ENCODE results near the gene RPL12. TPM values are rescaled to one million over a fixed set of nuclear protein-coding genes. Genes with fewer than 3 reads are reported as not detected.

RPL12 gene
- polyA plus RNA-seq, 3 donors, result 2,597 to 3,737 (median 3,003) TPM

- H3K27ac ChIP-seq (ENCODE audit: low read depth, low read length), result no peak overlapping the region
- WGBS, 3 donors, result 81 to 85% (median 82%) methylated on average over 7 of the region's 7 CpGs
Observed at GRCh38 chr9:127446713-127447415, 4.3 kb downstream of the RPL12 start.

DNA sequence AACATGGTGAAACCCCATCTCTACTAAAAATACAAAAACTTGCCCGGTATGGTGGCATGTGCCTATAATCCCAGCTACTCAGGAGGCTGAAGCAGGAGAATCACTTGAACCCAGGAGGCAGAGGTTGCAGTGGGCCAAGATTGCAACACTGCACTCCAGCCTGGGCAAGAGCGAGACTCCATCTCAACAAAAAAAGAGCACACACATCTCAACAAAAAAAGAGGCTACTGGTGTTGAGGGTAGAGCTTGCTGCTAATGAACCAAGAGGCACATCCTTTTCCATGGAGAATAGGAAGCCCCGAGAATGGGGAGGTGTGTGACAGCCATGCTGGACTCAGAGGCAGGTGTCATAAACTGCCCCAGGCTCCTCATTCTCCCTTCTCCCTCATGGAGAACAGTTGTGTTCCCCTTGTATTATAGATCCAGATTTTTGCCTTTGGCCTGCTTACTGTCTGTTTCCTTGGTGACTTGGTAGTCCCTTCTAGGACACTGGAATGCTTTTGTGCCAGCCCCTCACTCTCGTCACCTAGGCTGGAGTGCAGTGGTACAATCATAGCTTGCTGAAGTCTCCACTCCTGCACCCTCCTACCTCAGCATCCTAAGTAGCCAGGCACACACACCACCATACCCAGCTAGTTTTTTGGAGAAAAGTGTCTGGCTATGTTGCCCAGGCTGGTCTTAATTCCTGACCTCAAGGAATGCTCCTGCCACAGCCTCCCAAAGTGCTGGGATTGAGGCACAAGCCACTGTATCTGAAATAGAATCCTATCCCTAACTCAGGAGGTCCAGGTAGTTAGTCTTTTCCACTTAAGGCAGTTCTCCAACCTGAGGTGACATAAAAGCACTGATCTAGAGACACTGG, 5.1 kb downstream of the RPL12 start:
- H3K27ac ChIP-seq (ENCODE audit: low read depth, low read length), result no peak overlapping the region
- WGBS, 3 donors, result 75 to 87% (median 82%) methylated on average over 4 of the region's 4 CpGs

- 88 to 93% (median 93%) methylated on average over 15 of the region's 15 CpGs for WGBS, 3 donors
- H3K27ac ChIP-seq (ENCODE audit: low read depth, low read length), result no peak overlapping the region
Observed at GRCh38 chr9:127444921-127445850, 6.0 kb downstream of the RPL12 start.

DNA sequence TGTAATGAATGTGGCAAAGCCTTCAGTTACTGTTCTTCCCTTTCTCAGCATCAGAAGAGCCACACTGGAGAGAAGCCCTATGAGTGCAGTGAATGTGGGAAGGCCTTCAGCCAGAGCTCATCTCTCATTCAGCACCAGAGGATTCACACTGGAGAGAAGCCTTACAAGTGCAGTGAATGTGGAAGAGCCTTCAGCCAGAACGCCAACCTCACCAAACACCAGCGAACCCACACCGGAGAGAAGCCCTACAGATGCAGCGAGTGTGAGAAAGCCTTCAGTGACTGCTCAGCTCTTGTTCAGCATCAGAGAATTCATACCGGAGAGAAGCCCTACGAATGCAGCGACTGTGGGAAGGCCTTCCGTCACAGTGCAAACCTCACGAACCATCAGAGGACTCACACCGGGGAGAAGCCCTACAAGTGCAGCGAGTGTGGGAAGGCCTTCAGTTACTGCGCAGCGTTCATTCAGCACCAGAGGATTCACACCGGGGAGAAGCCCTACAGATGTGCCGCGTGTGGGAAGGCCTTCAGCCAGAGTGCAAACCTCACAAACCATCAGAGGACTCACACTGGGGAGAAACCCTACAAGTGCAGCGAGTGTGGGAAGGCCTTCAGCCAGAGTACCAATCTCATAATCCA, 6.8 kb downstream of the RPL12 start:
- H3K27ac ChIP-seq (ENCODE audit: low read depth, low read length), result no peak overlapping the region
- 88 to 96% (median 92%) methylated on average over 17 of the region's 17 CpGs for WGBS, 3 donors

- H3K27ac ChIP-seq (ENCODE audit: low read depth, low read length), result no peak overlapping the region
- WGBS, 3 donors, result 94 to 96% (median 94%) methylated on average over 9 of the region's 9 CpGs
Observed at GRCh38 chr9:127438394-127438793, 12.8 kb downstream of the RPL12 start.

GRCh38 chr9:127437497-127438264, 13.5 kb downstream of the RPL12 start:
- H3K27ac ChIP-seq (ENCODE audit: low read depth, low read length), result no peak overlapping the region
- WGBS, 3 donors, result 80 to 87% (median 83%) methylated on average over 12 of the region's 12 CpGs

DNA sequence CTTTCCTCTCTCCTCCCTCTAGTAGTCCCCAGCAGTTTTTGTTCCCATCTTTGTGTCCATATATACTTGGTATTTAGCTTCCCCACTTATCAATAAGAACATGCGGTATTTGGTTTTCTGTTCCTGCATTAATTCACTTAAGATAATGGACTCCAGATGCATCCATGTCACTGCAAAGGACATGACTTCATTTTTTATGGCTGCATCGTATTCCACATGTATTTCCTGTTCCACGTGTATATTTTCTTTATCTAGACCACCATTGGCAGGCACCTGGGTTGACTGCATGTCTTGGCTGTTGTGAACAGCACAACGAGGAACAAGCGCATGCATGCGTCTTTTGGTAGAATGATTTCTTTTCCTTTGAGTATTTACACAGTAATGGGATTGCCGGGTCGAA, 20.8 kb downstream of the RPL12 start:
- 94 to 96% (median 96%) methylated on average over 8 of the region's 8 CpGs for WGBS, 3 donors
- no peak overlapping the region for H3K27ac ChIP-seq (ENCODE audit: low read depth, low read length)

- no peak overlapping the region for H3K27ac ChIP-seq (ENCODE audit: low read depth, low read length)
- WGBS, 3 donors, result 86 to 95% (median 92%) methylated on average over 3 of the region's 3 CpGs
Observed at GRCh38 chr9:127428348-127428747, 22.9 kb downstream of the RPL12 start.

GRCh38 chr9:127426756-127427155, 24.4 kb downstream of the RPL12 start:
- WGBS, 3 donors, result 88 to 91% (median 90%) methylated on average over 2 of the region's 2 CpGs
- H3K27ac ChIP-seq (ENCODE audit: low read depth, low read length), result no peak overlapping the region

GRCh38 chr9:127424676-127424999, 26.6 kb downstream of the RPL12 start:
- 0 to 1% (median 0%) methylated on average over 13 of the region's 13 CpGs for WGBS, 3 donors
- no peak overlapping the region for H3K27ac ChIP-seq (ENCODE audit: low read depth, low read length)

- WGBS, 3 donors, result 0% methylated on average over 52 to 54 of the region's 54 CpGs
- H3K27ac ChIP-seq (ENCODE audit: low read depth, low read length), result no peak within 1 kb of the TSS
Observed at GRCh38 chr9:127423934-127424675, 27.1 kb downstream of the RPL12 start, which contains the start of gene ZNF79. Gene ZNF79 (plus strand): TSS chr9:127424382. CDS start chr9:127424788, 406 bp downstream.

DNA sequence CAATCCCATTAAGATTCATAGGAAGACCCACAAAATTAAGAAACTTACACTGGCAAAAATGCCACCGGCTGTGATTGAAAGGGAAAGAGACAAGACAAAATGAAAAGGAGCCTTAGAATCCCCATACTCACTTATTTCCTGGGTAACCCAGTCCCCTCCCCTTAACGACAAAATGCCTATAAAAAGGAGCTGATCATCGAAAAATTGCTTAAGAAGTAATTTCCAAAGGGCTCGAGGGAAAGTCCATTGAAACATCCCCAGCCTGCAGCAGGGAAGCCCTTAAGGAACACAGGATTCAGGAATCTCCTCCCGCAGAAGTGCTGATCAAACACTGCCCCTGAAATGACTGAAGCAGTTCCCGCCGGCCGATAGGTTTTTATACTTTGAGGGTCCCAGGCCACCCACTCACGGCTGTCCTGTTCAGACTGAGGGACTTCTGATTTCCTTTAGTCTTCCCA, 27.7 kb downstream of the RPL12 start:
- H3K27ac ChIP-seq (ENCODE audit: low read depth, low read length), result no peak overlapping the region
- 1% methylated on average over 9 of the region's 9 CpGs for WGBS, 3 donors

- 42 to 60% (median 59%) methylated on average over 6 of the region's 6 CpGs for WGBS, 3 donors
- no peak overlapping the region for H3K27ac ChIP-seq (ENCODE audit: low read depth, low read length)
Observed at GRCh38 chr9:127422787-127423186, 28.4 kb downstream of the RPL12 start.

DNA sequence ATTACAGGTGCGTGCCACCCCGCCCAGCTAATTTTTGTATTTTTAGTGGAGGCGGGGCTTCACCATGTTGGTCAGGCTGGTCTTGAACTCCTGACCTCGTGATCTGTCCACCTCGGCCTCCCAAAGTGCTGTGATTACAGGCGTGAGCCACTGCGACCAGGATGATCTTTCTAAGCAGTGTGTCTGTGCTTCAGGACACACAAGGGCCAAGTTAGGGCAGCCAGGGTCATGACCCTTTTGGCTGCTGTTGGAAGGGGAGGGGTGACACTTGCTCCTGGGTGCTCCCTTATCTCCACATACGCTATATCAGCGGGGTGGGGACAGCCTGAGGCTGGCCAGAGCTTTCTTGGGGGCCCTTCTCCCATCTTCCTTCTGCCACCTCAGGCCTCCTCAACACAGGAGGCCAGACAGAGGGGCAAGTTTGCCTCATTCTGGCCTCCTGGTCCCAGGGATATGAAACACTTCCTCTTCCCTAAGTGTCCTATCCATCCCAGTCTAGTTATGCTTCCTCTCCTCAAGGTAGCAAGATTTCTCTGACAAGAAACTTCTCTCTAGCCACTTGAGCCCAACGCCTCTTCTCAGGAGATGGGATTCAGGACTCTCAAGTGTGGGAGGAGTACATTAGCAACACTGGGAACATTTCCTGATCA, 28.9 kb downstream of the RPL12 start:
- WGBS, 3 donors, result 85 to 91% (median 88%) methylated on average over 10 of the region's 10 CpGs
- no peak overlapping the region for H3K27ac ChIP-seq (ENCODE audit: low read depth, low read length)

GRCh38 chr9:127421057-127421456, 30.1 kb downstream of the RPL12 start:
- no peak overlapping the region for H3K27ac ChIP-seq (ENCODE audit: low read depth, low read length)
- 58 to 95% (median 87%) methylated on average over 6 to 7 of the region's 7 CpGs for WGBS, 3 donors

- 75 to 91% (median 78%) methylated on average over 6 of the region's 6 CpGs for WGBS, 3 donors
- no peak overlapping the region for H3K27ac ChIP-seq (ENCODE audit: low read depth, low read length)
Observed at GRCh38 chr9:127419348-127419747, 31.9 kb downstream of the RPL12 start.
